PC-9 (cell line): Measurements from ENCODE around the gene KIF2C. TPM values are rescaled to one million over a fixed set of nuclear protein-coding genes. Genes with fewer than 3 reads are reported as not detected.
"Not testable (repeated sequence)": the region's sequence is repeated elsewhere in the genome, so short reads cannot be mapped to it uniquely, and the experiment has no call there.

Experiments
- BruUV-seq: library from RNA; stranded (reverse); fragments of 400-500 nt; replicated peaks from 2 replicates; lab custom pipeline; 2021; lab: Mats Ljungman, UMichigan
- CTCF ChIA-PET: fragments of 300-600 bp; sonication (Branson Sonifier 250); formaldehyde crosslinking; loops from one replicate; lab custom pipeline; 2022; ENCODE audit warnings: antibody characterized with exemption; lab: Charles Lee
- POLR2A ChIA-PET: fragments of 300-600 bp; sonication (Branson Sonifier 250); formaldehyde crosslinking; loops from one replicate; lab custom pipeline; 2022; ENCODE audit warnings: antibody characterized with exemption; ENCODE audit not compliant: unreplicated experiment; lab: Charles Lee
- DNase-seq, 2 experiments: peaks; one replicate each; pipeline versions ENCODE4 v3.0.0 to v3.0.0-alpha.2; 2015 to 2022; ENCODE audit warnings: mixed read lengths in 1 of 2
- H2AFZ ChIP-seq: fragments of 200-600 bp; sonication (generic); 2 replicates; pipeline ENCODE4 v1.8.1; 2017; ENCODE audit warnings: antibody characterized with exemption
- H3F3A ChIP-seq: fragments of 200-600 bp; sonication (generic); 2 replicates; pipeline ENCODE4 v1.8.1; 2017; ENCODE audit warnings: antibody characterized with exemption, mild to moderate bottlenecking, low read depth; ENCODE audit not compliant: insufficient read depth
- H3K27ac ChIP-seq: fragments of 200-600 bp; sonication (generic); 2 replicates; pipeline ENCODE4 v1.6.1; 2016; ENCODE audit warnings: mixed run types
- H3K27me3 ChIP-seq: fragments of 200-600 bp; sonication (generic); 2 replicates; pipeline ENCODE4 v1.6.1; 2016; ENCODE audit warnings: low read depth, mixed run types; ENCODE audit not compliant: insufficient read depth
- H3K36me3 ChIP-seq: fragments of 200-600 bp; sonication (generic); 2 replicates; pipeline ENCODE4 v1.6.1; 2016; ENCODE audit warnings: low read depth, mixed run types
- H3K4me1 ChIP-seq: fragments of 200-600 bp; sonication (generic); replicated peaks from 2 replicates; pipeline ENCODE4 v1.6.1; 2016; ENCODE audit warnings: mixed run types; ENCODE audit not compliant: insufficient read depth
- H3K4me2 ChIP-seq: fragments of 200-600 bp; sonication (generic); 2 replicates; pipeline ENCODE4 v1.6.1; 2017; ENCODE audit warnings: mixed run types
- H3K4me3 ChIP-seq: fragments of 200-600 bp; sonication (generic); 2 replicates; pipeline ENCODE4 v1.6.1; 2016; ENCODE audit warnings: mixed run types
- H3K79me2 ChIP-seq: fragments of 200-600 bp; sonication (generic); 2 replicates; pipeline ENCODE4 v1.6.1; 2017; ENCODE audit warnings: low read depth, mixed run types
- H3K9me2 ChIP-seq: fragments of 200-600 bp; sonication (generic); 2 replicates; pipeline ENCODE4 v1.8.1; 2017; ENCODE audit warnings: mild to moderate bottlenecking; ENCODE audit not compliant: insufficient read depth
- H3K9me3 ChIP-seq: fragments of 200-600 bp; sonication (generic); 2 replicates; pipeline ENCODE4 v1.8.1; 2016; ENCODE audit warnings: low read depth; ENCODE audit not compliant: insufficient read depth
- H4K20me1 ChIP-seq: fragments of 200-600 bp; sonication (generic); 2 replicates; pipeline ENCODE4 v1.8.1; 2017; ENCODE audit not compliant: insufficient read depth
- CTCF ChIP-seq: fragments of 200-600 bp; sonication (generic); conservative IDR thresholded peaks from 2 replicates; pipeline ENCODE4 v1.6.1; 2017; ENCODE audit warnings: mixed run types, antibody characterized with exemption, mild to moderate bottlenecking, moderate library complexity
- EZH2 ChIP-seq: fragments of 200-600 bp; sonication (generic); IDR thresholded peaks from 2 replicates; pipeline ENCODE4 v1.8.0; 2017; ENCODE audit warnings: antibody characterized with exemption, low read depth
- intact Hi-C: fragments of 100-400 bp; cut with micrococcal nuclease; formaldehyde crosslinking; loops from one replicate; pipeline ENCODE4 v1.10.0; 2022; ENCODE audit not compliant: unreplicated experiment
- total RNA-seq: library from RNA; stranded (reverse); gene quantifications from 2 replicates; pipeline ENCODE4 v1.2.3, GENCODE V29; 2021

KIF2C gene
- total RNA-seq, 1 experiment from 2014 or later = 119 TPM

GRCh38 chr1:44733784-44734183 is 5.9 kb upstream of the KIF2C start:
- no TSS peak for BruUV-seq
- ChIA-PET CTCF (interaction anchor here (0.6 kb wide), 1 partner anchor 532 kb away, joined by 13 read pairs; no protein-coding TSS in a partner anchor), POLR2A (interaction anchor here (0.6 to 0.9 kb wide), 2 partner anchors 12 to 786 kb away, joined by 3 to 5 read pairs; no protein-coding TSS in a partner anchor)
- Histone ChIP-seq H3K4me1 (peaks cover 39% of the 10 kb centered on the region), H3K36me3 (no peaks in the 10 kb centered on the region), H3K27me3 (no peaks in the 10 kb centered on the region), H3K9me2 (no peaks in the 10 kb centered on the region), H2AFZ (no peak overlapping the region), H3K27ac (no peak overlapping the region), H3K4me2 (no peak overlapping the region; the same call in 1 of the 2 replicates), H3K79me2 (no peaks in the 10 kb centered on the region), H4K20me1 (no peaks in the 10 kb centered on the region), H3K9me3 (no peaks in the 10 kb centered on the region), H3F3A (peaks cover 62% of the 10 kb centered on the region), H3K4me3 (no peak overlapping the region)
- intact Hi-C loops = loop anchor here (10.0 kb wide), 2 partner anchors 71 to 851 kb away; partner anchors contain the start of genes BTBD19, DYNLT4, NASP and PLK3
- no peak for TF ChIP-seq EZH2
- TF ChIP-seq CTCF = no peak
- DNase-seq = no peak

- Histone ChIP-seq H3K9me2 (no peaks in the 10 kb centered on the region), H3K27ac (no peak overlapping the region), H3F3A (peaks cover 46% of the 10 kb centered on the region), H3K4me2 (no peak overlapping the region), H3K4me1 (peaks cover 29% of the 10 kb centered on the region), H3K4me3 (no peak overlapping the region), H4K20me1 (no peaks in the 10 kb centered on the region), H2AFZ (no peak overlapping the region), H3K9me3 (no peaks in the 10 kb centered on the region), H3K79me2 (peaks cover 17% of the 10 kb centered on the region), H3K36me3 (no peaks in the 10 kb centered on the region), H3K27me3 (no peaks in the 10 kb centered on the region)
- CTCF ChIA-PET = no interaction called here
- POLR2A ChIA-PET = interaction anchor here (0.7 kb wide), 1 partner anchor 962 kb away, joined by 4 read pairs; no protein-coding TSS in a partner anchor
- intact Hi-C loops = loop anchor here (10.0 kb wide), 2 partner anchors 69 to 849 kb away; partner anchors contain the start of genes BTBD19, DYNLT4, NASP and PLK3
- no peak for DNase-seq
- TF ChIP-seq EZH2 (no peak), CTCF (no peak)
- BruUV-seq = no TSS peak
These were observed 3.6 kb upstream of the KIF2C start for GRCh38 chr1:44735992-44736391.

- CTCF ChIA-PET = interaction anchor here (0.7 kb wide), 1 partner anchor 24 kb away, joined by 5 read pairs; no protein-coding TSS in a partner anchor
- Histone ChIP-seq H3K4me3 (peak overlapping the region; percentile 65), H3F3A (peaks cover 18% of the 10 kb centered on the region), H3K36me3 (peaks cover 18% of the 10 kb centered on the region), H3K4me2 (peak overlapping the region; percentile 89), H2AFZ (peak overlapping the region; percentile 87), H3K79me2 (peaks cover 46% of the 10 kb centered on the region), H3K27ac (peak overlapping the region; percentile 79), H3K4me1 (peaks cover 18% of the 10 kb centered on the region)
- not testable (repeated sequence) for DNase-seq, H4K20me1 ChIP-seq, H3K9me3 ChIP-seq, H3K27me3 ChIP-seq, BruUV-seq, H3K9me2 ChIP-seq
- intact Hi-C loops = loop anchor here (1.0 to 10.0 kb wide), 4 partner anchors 8 to 846 kb away; partner anchors contain the start of genes BTBD19, DYNLT4, NASP and PLK3
- POLR2A ChIA-PET = interaction anchor here (0.6 to 0.7 kb wide), 3 partner anchors 21 to 411 kb away, joined by 3 to 8 read pairs (median 6); no protein-coding TSS in a partner anchor
These were observed 707 bp upstream of the KIF2C start for GRCh38 chr1:44738953-44739306.
